ENCODE data around the gene CYP2E1. TPM values are rescaled to one million over a fixed set of nuclear protein-coding genes. Genes with fewer than 3 reads are reported as not detected.
"Not testable (repeated sequence)": the region's sequence is repeated elsewhere in the genome, so short reads cannot be mapped to it uniquely, and the experiment has no call there.

Gene CYP2E1
- total and polyA plus RNA-seq, 7 donors: 0.25 to 3.0 (median 1.3) TPM

DNA sequence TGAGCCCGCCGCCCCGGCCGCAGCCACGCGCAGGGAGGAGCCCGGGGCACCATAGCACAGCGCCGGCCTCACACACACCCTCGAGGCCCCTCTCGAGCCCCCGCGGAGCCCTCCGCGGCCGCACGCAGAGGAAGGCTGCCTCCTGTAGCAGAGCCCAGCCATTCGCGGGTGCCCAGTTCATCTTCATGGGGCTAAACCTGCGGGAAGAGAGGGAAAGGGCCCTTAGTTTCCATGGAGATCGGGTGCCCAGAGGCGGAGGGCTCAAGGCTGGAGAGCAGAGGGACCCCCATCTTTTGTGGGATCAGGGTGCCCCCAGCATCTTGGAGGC lies 41.1 kb downstream of the CYP2E1 start:
- no peak for ATAC-seq
- no peaks in the 10 kb centered on the region for H3K36me3 ChIP-seq (ENCODE audit: insufficient read depth in 1 of 2, low read depth in 1 of 2)
- peaks cover 4 to 36% (median 5%) of the 10 kb centered on the region in 3 donors for H3K27me3 ChIP-seq (ENCODE audit: insufficient read depth in 3 of 3, low read length in 2 of 3)
- no peaks in the 10 kb centered on the region for H3K4me1 ChIP-seq
- intact Hi-C loops (cut with DNase I): loop anchor here in 1 of 2 donors (5.0 kb wide), 1 partner anchor 141 kb away; no protein-coding TSS in a partner anchor
- H3K9me3 ChIP-seq: peaks cover 16% of the 10 kb centered on the region
- TF ChIP-seq, protein P1, sequence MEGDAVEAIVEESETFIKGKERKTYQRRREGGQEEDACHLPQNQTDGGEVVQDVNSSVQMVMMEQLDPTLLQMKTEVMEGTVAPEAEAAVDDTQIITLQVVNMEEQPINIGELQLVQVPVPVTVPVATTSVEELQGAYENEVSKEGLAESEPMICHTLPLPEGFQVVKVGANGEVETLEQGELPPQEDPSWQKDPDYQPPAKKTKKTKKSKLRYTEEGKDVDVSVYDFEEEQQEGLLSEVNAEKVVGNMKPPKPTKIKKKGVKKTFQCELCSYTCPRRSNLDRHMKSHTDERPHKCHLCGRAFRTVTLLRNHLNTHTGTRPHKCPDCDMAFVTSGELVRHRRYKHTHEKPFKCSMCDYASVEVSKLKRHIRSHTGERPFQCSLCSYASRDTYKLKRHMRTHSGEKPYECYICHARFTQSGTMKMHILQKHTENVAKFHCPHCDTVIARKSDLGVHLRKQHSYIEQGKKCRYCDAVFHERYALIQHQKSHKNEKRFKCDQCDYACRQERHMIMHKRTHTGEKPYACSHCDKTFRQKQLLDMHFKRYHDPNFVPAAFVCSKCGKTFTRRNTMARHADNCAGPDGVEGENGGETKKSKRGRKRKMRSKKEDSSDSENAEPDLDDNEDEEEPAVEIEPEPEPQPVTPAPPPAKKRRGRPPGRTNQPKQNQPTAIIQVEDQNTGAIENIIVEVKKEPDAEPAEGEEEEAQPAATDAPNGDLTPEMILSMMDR (IDR thresholded peaks at IDR 0.05): no peak
- WGBS, 3 donors: 86 to 90% (median 89%) methylated on average over 22 of the region's 22 CpGs
- no peak for DNase-seq
- no peak overlapping the region for H3K27ac ChIP-seq
- no peak overlapping the region for H3K4me3 ChIP-seq

DNA sequence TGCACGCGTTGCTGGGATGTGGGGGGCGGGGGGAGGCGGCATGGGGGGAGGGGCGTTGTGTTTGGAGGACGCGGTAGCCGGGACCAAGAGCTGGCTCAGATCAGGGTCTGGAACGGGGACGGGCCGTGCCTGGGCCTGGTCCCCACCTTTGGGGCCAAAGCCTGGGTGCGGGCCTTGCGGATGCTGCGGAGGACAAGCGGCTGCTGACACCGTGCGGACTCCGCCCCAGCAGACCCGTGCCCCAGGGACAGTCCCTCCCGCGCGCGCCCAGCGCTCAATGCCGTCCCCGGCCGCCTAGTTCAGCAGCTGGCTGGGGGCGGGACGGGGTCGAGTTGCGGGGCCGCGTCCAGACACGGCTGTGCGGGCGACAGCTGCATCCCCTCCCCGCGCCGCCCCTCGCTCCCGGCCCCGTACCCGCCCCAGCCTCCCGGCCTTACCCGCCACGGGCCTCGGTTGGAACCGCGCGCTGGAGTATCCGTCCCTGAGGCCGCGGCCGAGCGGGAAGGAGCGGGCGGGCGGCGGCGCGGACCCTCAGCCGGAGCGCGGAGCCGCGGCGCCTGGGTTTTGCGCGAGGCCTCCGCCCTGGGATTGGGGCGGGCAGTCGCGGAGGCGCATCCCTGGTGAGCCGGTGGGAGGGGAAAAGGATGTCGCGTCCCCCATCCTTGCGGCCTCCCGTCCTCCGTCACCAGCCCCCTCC lies 41.8 kb downstream of the CYP2E1 start:
- DNase-seq; H3K36me3 ChIP-seq (ENCODE audit: insufficient read depth in 1 of 2, low read depth in 1 of 2); H3K4me3 ChIP-seq; H3K27ac ChIP-seq; H3K4me1 ChIP-seq: not testable (repeated sequence)
- Histone ChIP-seq H3K9me3 (peaks cover 23% of the 10 kb centered on the region), H3K27me3 (ENCODE audit: insufficient read depth in 3 of 3, low read length in 2 of 3) (peaks cover 4 to 34% (median 5%) of the 10 kb centered on the region in 3 donors)
- peak in 2 of 4 donors; percentile 26 to 31 for ATAC-seq
- WGBS, 3 donors: 9 to 39% (median 34%) methylated on average over 5 to 15 of the region's 80 CpGs
- intact Hi-C loops (cut with DNase I): loop anchor here in 1 of 2 donors (5.0 kb wide), 1 partner anchor 142 kb away; no protein-coding TSS in a partner anchor

- not testable (repeated sequence) for H3K4me1 ChIP-seq; H3K27ac ChIP-seq; DNase-seq; H3K36me3 ChIP-seq (ENCODE audit: insufficient read depth in 1 of 2, low read depth in 1 of 2); H3K4me3 ChIP-seq
- intact Hi-C loops (cut with DNase I): loop anchor here in 1 of 2 donors (5.0 kb wide), 1 partner anchor 142 kb away; no protein-coding TSS in a partner anchor
- H3K9me3 ChIP-seq: peaks cover 19% of the 10 kb centered on the region
- H3K27me3 ChIP-seq (ENCODE audit: insufficient read depth in 3 of 3, low read length in 2 of 3): peaks cover 4 to 31% (median 5%) of the 10 kb centered on the region in 3 donors
- peak in 1 of 4 donors; percentile 24 for ATAC-seq
- 32 to 46% (median 43%) methylated on average over 14 to 17 of the region's 21 CpGs for WGBS, 3 donors
Measured at GRCh38 chr10:133569801-133570200, 42.6 kb downstream of the CYP2E1 start.

GRCh38 chr10:133572055-133572454 lies 44.9 kb downstream of the CYP2E1 start:
- H3K4me3 ChIP-seq; H3K27ac ChIP-seq; DNase-seq; intact Hi-C loops (cut with DNase I); H3K4me1 ChIP-seq; ATAC-seq; H3K36me3 ChIP-seq (ENCODE audit: insufficient read depth in 1 of 2, low read depth in 1 of 2): not testable (repeated sequence)
- peaks cover 2 to 12% (median 5%) of the 10 kb centered on the region in 3 donors for H3K27me3 ChIP-seq (ENCODE audit: insufficient read depth in 3 of 3, low read length in 2 of 3)
- peaks cover 14% of the 10 kb centered on the region for H3K9me3 ChIP-seq
- WGBS, 3 donors: 88 to 94% (median 93%) methylated on average over 11 of the region's 11 CpGs

GRCh38 chr10:133573460-133573859 lies 46.3 kb downstream of the CYP2E1 start:
- DNase-seq; H3K4me3 ChIP-seq; ATAC-seq; intact Hi-C loops (cut with DNase I); H3K27me3 ChIP-seq (ENCODE audit: insufficient read depth in 3 of 3, low read length in 2 of 3); H3K27ac ChIP-seq; H3K36me3 ChIP-seq (ENCODE audit: insufficient read depth in 1 of 2, low read depth in 1 of 2); H3K4me1 ChIP-seq: not testable (repeated sequence)
- WGBS, 3 donors: 59 to 77% (median 74%) methylated on average over 1 of the region's 1 CpG
- H3K9me3 ChIP-seq: peaks cover 14% of the 10 kb centered on the region

GRCh38 chr10:133577037-133577436 lies 49.9 kb downstream of the CYP2E1 start:
- H3K4me3 ChIP-seq; intact Hi-C loops (cut with DNase I); DNase-seq; H3K36me3 ChIP-seq (ENCODE audit: insufficient read depth in 1 of 2, low read depth in 1 of 2); H3K4me1 ChIP-seq; H3K27me3 ChIP-seq (ENCODE audit: insufficient read depth in 3 of 3, low read length in 2 of 3); H3K27ac ChIP-seq: not testable (repeated sequence)
- WGBS, 3 donors: 87 to 92% methylated on average over 5 to 16 of the region's 31 CpGs; no CpG with 5 or more reads in 1 of the 3 donors
- peaks cover 14% of the 10 kb centered on the region for H3K9me3 ChIP-seq
- peak in 1 of 4 donors; percentile 11 for ATAC-seq

Other genes with a start within 250 kb of the CYP2E1 start
- gene TUBGCP2, start 218.5 kb upstream of the CYP2E1 start, total RNA-seq: 10 to 100 TPM; 31.0 to 53.2 (median 41.1) TPM
- gene TUBGCP2, start 218.5 kb upstream of the CYP2E1 start, polyA plus RNA-seq: 10 to 100 TPM; 20.3 to 33.8 (median 25.1) TPM
- gene ZNF511, start 218.4 kb upstream of the CYP2E1 start, total RNA-seq: 10 to 100 TPM; 47.6 to 64.2 (median 54.0) TPM
- gene ZNF511, start 218.4 kb upstream of the CYP2E1 start, polyA plus RNA-seq: 10 to 100 TPM; 43.2 to 51.3 (median 44.7) TPM
- not detected for gene CALY, start 190.5 kb upstream of the CYP2E1 start, total RNA-seq
- gene CALY, start 190.5 kb upstream of the CYP2E1 start, polyA plus RNA-seq: under 1 TPM in 1 of 3 donors, not detected in 2; 0.05 TPM
- gene PRAP1, start 180.0 kb upstream of the CYP2E1 start, total RNA-seq: not detected
- gene PRAP1, start 180.0 kb upstream of the CYP2E1 start, polyA plus RNA-seq: under 1 TPM in 2 of 3 donors, not detected in 1; 0.14 to 0.64 TPM
- gene FUOM, start 169.3 kb upstream of the CYP2E1 start, total RNA-seq: 1 to 10 TPM; 3.0 to 6.7 (median 4.5) TPM
- gene FUOM, start 169.3 kb upstream of the CYP2E1 start, polyA plus RNA-seq: 1 to 10 TPM; 5.4 to 9.1 (median 8.6) TPM
- 100 to 1,000 TPM in 3 of 4 donors, 10 to 100 TPM in 1; 83.2 to 151 (median 120) TPM for gene ECHS1, start 154.0 kb upstream of the CYP2E1 start, total RNA-seq
- gene ECHS1, start 154.0 kb upstream of the CYP2E1 start, polyA plus RNA-seq: 100 to 1,000 TPM; 107 to 131 (median 123) TPM
- 1 to 10 TPM; 3.1 to 5.2 (median 3.4) TPM for gene PAOX, start 148.1 kb upstream of the CYP2E1 start, total RNA-seq
- gene PAOX, start 148.1 kb upstream of the CYP2E1 start, polyA plus RNA-seq: 1 to 10 TPM; 2.4 to 4.1 (median 3.6) TPM
- 10 to 100 TPM; 22.7 to 37.7 (median 26.5) TPM for gene MTG1, start 133.2 kb upstream of the CYP2E1 start, total RNA-seq
- 10 to 100 TPM; 31.5 to 67.1 (median 32.2) TPM for gene MTG1, start 133.2 kb upstream of the CYP2E1 start, polyA plus RNA-seq
- gene SPRN, start 102.7 kb upstream of the CYP2E1 start, total RNA-seq: not detected
- under 1 TPM; 0.08 to 0.22 (median 0.12) TPM for gene SPRN, start 102.7 kb upstream of the CYP2E1 start, polyA plus RNA-seq
- gene SCART1, start 73.4 kb upstream of the CYP2E1 start, total RNA-seq: 1 to 10 TPM in 2 of 4 donors, under 1 TPM in 2; 0.37 to 1.8 (median 0.94) TPM
- gene SCART1, start 73.4 kb upstream of the CYP2E1 start, polyA plus RNA-seq: 1 to 10 TPM in 1 of 3 donors, under 1 TPM in 2; 0.08 to 1.1 (median 0.14) TPM
- gene SYCE1, start 38.2 kb downstream of the CYP2E1 start, total RNA-seq: under 1 TPM in 2 of 4 donors, not detected in 2; 0.38 to 0.47 TPM
- gene SYCE1, start 38.2 kb downstream of the CYP2E1 start, polyA plus RNA-seq: under 1 TPM; 0.08 to 0.68 (median 0.30) TPM
- gene FRG2B, start 99.4 kb downstream of the CYP2E1 start, total RNA-seq: not detected
- not detected for gene FRG2B, start 99.4 kb downstream of the CYP2E1 start, polyA plus RNA-seq

Data from psoas muscle (tissue), 8 donors.